ENCODE data around the gene SNX12.

Gene SNX12

DNA sequence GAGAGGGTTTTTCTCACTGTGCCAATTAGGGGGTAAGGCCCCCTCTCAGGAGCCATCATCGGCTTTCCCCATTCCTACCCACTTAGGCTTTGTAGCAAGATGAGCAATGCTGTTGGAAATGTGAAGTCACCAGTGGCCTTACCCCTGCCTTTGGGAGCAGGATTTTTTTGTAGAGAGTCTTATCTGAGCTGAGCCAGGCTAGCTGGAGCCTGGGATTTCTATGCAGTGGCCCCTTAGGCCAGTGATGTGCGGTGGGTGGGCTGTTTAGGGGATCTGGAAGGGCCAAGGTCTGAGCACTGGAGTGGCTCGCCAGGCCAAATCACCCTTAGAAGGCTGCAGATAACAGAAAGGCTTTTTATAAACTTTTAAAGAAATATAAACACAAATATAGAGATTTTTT is 34.2 kb upstream of the SNX12 start:
- H3K27ac ChIP-seq, result no peak overlapping the region
- TF ChIP-seq, protein P1, sequence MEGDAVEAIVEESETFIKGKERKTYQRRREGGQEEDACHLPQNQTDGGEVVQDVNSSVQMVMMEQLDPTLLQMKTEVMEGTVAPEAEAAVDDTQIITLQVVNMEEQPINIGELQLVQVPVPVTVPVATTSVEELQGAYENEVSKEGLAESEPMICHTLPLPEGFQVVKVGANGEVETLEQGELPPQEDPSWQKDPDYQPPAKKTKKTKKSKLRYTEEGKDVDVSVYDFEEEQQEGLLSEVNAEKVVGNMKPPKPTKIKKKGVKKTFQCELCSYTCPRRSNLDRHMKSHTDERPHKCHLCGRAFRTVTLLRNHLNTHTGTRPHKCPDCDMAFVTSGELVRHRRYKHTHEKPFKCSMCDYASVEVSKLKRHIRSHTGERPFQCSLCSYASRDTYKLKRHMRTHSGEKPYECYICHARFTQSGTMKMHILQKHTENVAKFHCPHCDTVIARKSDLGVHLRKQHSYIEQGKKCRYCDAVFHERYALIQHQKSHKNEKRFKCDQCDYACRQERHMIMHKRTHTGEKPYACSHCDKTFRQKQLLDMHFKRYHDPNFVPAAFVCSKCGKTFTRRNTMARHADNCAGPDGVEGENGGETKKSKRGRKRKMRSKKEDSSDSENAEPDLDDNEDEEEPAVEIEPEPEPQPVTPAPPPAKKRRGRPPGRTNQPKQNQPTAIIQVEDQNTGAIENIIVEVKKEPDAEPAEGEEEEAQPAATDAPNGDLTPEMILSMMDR (IDR thresholded peaks at IDR 0.05; ENCODE audit: low read depth, low read length, missing control alignments), result no peak
- no peak for DNase-seq

DNA sequence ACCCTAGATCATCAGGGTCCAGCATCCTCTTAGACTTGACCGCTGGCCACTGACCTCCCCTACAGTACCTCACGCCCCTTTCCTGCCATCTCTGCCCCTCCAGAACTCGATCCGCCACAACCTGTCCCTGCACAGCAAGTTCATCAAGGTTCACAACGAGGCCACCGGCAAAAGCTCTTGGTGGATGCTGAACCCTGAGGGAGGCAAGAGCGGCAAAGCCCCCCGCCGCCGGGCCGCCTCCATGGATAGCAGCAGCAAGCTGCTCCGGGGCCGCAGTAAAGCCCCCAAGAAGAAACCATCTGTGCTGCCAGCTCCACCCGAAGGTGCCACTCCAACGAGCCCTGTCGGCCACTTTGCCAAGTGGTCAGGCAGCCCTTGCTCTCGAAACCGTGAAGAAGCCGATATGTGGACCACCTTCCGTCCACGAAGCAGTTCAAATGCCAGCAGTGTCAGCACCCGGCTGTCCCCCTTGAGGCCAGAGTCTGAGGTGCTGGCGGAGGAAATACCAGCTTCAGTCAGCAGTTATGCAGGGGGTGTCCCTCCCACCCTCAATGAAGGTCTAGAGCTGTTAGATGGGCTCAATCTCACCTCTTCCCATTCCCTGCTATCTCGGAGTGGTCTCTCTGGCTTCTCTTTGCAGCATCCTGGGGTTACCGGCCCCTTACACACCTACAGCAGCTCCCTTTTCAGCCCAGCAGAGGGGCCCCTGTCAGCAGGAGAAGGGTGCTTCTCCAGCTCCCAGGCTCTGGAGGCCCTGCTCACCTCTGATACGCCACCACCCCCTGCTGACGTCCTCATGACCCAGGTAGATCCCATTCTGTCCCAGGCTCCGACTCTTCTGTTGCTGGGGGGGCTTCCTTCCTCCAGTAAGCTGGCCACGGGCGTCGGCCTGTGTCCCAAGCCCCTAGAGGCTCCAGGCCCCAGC is 32.7 kb upstream of the SNX12 start:
- no peak for DNase-seq
- TF ChIP-seq, protein P1 (IDR thresholded peaks at IDR 0.05; ENCODE audit: low read depth, low read length, missing control alignments), result no peak
- no peak overlapping the region for H3K27ac ChIP-seq
- H3K36me3 ChIP-seq (replicated peaks), result no peaks in the 10 kb centered on the region
- no peaks in the 10 kb centered on the region for H3K27me3 ChIP-seq (replicated peaks)
- in situ Hi-C loops (cut with HindIII; ENCODE audit: low pct_ligation_motif_present, low sequenced_read_pairs), result no loop called here
- no peak overlapping the region for H3K4me3 ChIP-seq (ENCODE audit: low read depth, low read length)

More for the DNA sequence above, 34.2 kb upstream of the SNX12 start:
- no peaks in the 10 kb centered on the region for H3K36me3 ChIP-seq (replicated peaks)
- in situ Hi-C loops (cut with HindIII; ENCODE audit: low pct_ligation_motif_present, low sequenced_read_pairs), result no loop called here
- H3K4me3 ChIP-seq (ENCODE audit: low read depth, low read length), result no peak overlapping the region
- H3K27me3 ChIP-seq (replicated peaks), result no peaks in the 10 kb centered on the region

DNA sequence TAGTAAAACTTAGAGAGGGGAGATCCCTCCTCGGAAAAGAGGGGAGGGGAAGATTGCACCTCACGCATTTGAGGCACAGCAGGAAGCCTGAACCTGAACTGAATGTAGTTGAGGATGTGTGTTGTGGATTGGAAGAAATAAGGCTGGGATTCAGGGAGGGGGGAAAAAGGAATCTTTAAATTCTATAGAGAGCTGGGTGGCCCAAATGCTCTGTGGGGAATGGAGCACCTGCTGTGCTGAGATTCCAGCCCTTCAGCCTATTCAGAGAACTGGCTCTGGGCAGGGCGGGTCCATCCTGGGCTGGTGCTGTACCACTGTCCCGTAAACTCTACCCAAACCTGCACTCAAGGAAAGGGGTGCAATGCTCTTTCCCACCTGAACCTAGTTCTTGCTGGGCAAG is 31.6 kb upstream of the SNX12 start:
- Histone ChIP-seq H3K36me3 (replicated peaks) (no peaks in the 10 kb centered on the region), H3K27me3 (replicated peaks) (no peaks in the 10 kb centered on the region), H3K27ac (no peak overlapping the region), H3K4me3 (ENCODE audit: low read depth, low read length) (no peak overlapping the region)
- in situ Hi-C loops (cut with HindIII; ENCODE audit: low pct_ligation_motif_present, low sequenced_read_pairs), result no loop called here
- TF ChIP-seq, protein P1 (IDR thresholded peaks at IDR 0.05; ENCODE audit: low read depth, low read length, missing control alignments), result no peak
- DNase-seq, result no peak

DNA sequence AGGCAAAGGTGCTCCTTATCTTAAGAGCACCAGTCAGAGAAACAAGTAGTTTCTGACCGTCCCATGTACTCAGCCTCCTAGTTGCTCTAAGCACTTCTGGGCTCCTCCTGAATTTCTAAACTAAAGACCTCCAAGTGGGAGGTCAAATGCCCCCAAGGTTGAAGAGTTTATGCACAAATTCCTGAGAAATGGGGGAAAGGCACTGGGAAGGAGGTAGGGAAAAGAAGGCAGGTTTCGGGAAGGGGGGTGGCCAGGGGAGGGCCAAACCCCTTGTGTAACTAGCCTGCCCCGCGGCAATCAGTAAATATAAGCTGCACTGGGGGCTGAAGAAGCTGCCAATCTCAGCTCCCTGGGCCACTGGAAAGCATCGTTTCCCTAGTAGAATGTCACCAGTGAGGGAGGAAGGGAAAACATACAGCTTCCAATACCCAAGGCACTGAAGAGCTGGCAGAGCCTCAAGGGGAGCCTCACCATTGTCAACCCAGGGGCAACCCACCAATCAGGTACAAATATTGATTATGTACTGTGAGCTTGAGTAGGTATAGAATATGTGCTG is 30.9 kb upstream of the SNX12 start:
- no peak for DNase-seq
- Histone ChIP-seq H3K27ac (no peak overlapping the region), H3K4me3 (ENCODE audit: low read depth, low read length) (no peak overlapping the region), H3K27me3 (replicated peaks) (no peaks in the 10 kb centered on the region), H3K36me3 (replicated peaks) (no peaks in the 10 kb centered on the region)
- in situ Hi-C loops (cut with HindIII; ENCODE audit: low pct_ligation_motif_present, low sequenced_read_pairs), result no loop called here
- TF ChIP-seq, protein P1 (IDR thresholded peaks at IDR 0.05; ENCODE audit: low read depth, low read length, missing control alignments), result no peak

DNA sequence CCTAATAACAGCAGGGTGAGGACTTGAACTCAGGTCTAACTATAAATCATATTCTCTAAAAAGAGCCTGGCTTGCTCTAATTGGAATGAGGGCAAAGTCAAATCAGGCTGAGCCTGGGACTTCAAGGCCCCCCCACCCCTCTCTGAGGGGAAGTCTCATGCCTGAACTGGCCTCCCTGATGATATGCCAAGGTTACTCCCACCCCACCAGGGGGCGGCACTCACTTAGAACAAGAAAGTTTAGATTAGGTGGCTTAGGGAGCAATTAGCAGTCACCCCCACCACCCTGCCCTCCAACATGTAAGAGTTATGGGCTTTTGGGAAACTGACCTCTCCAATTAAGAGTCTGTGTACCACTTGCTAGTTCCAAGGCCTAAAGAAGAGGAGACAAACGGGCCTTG is 30.2 kb upstream of the SNX12 start:
- Histone ChIP-seq H3K4me3 (ENCODE audit: low read depth, low read length) (no peak overlapping the region), H3K27ac (no peak overlapping the region), H3K27me3 (replicated peaks) (no peaks in the 10 kb centered on the region), H3K36me3 (replicated peaks) (no peaks in the 10 kb centered on the region)
- DNase-seq, result no peak
- TF ChIP-seq, protein P1 (IDR thresholded peaks at IDR 0.05; ENCODE audit: low read depth, low read length, missing control alignments), result peak; percentile 62
- in situ Hi-C loops (cut with HindIII; ENCODE audit: low pct_ligation_motif_present, low sequenced_read_pairs), result no loop called here

Data from brain microvascular endothelial cell (primary cell).